Erythroblast (primary cell): ENCODE results near the gene ASXL1.

Source experiments
- GATA1 ChIP-seq: IDR thresholded peaks from 2 replicates; pipeline ENCODE4 v1.6.1; 2011; ENCODE audit warnings: low read depth, mild to moderate bottlenecking, control low read depth, low read length, moderate library complexity
- POLR2A ChIP-seq: IDR thresholded peaks from 2 replicates; pipeline ENCODE4 v1.6.1; 2011; ENCODE audit warnings: mild to moderate bottlenecking, low read length

DNA sequence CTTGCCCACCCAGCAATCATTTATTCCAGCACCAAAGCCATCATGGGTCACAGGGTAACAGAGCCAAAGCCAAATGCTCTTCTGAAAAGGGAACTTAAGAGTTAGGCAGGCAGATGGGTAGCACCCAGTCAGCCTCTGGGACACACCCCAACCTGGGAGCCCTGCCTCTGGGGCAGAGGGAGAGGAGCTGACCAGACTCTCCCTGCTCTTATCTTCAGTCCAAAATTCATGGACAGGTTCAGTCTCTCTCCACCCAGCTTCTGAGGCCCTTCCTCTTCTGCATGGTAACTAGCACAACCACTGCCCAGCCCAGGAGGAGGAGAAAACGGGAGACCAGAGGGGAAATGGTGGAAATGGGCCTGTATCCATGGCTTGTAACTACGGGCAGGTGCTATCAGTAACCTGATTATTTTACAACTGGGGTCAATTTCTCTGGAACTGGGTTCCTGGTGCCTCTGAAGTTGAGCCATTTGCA is 121.6 kb downstream of the ASXL1 start:
- TF ChIP-seq POLR2A (no peak), GATA1 (no peak)
